CD8-positive, alpha-beta memory T cell (primary cell): ENCODE results near the gene LRFN5. TPM values are rescaled to one million over a fixed set of nuclear protein-coding genes. Genes with fewer than 3 reads are reported as not detected.
"Not testable (repeated sequence)": the region's sequence is repeated elsewhere in the genome, so short reads cannot be mapped to it uniquely, and the experiment has no call there.

Experiments used
- CTCF ChIA-PET: fragments of 350-600 bp; sonication (Branson Sonifier 250); formaldehyde crosslinking; loops from one replicate; lab custom pipeline; 2021; ENCODE audit warnings: antibody characterized with exemption; lab: Charles Lee
- POLR2A ChIA-PET: fragments of 350-600 bp; sonication (Branson Sonifier 250); formaldehyde crosslinking; loops from one replicate; lab custom pipeline; 2021; ENCODE audit warnings: antibody characterized with exemption; lab: Charles Lee
- DNase-seq, 5 donors: peaks; one replicate each; pipeline versions ENCODE4 v3.0.0 to v3.0.0-alpha.2; 2020 to 2022; ENCODE audit warnings: mixed read lengths in 1 of 5
- H3K27ac ChIP-seq: one replicate; pipeline ENCODE4 v1.7.0; 2013; ENCODE audit warnings: low read depth, mild to moderate bottlenecking, low read length, moderate library complexity
- H3K27me3 ChIP-seq: 2 replicates; pipeline ENCODE4 v1.7.0; 2013; ENCODE audit warnings: low read length, mild to moderate bottlenecking; ENCODE audit not compliant: insufficient read depth, poor library complexity, severe bottlenecking
- H3K36me3 ChIP-seq: 2 replicates; pipeline ENCODE4 v1.7.0; 2013; ENCODE audit warnings: mild to moderate bottlenecking, low read length, moderate library complexity; ENCODE audit not compliant: insufficient read depth
- H3K4me1 ChIP-seq: 2 replicates; pipeline ENCODE4 v1.7.0; 2013; ENCODE audit warnings: mild to moderate bottlenecking, low read length, moderate library complexity; ENCODE audit not compliant: insufficient read depth
- H3K4me3 ChIP-seq: 2 replicates; pipeline ENCODE4 v1.7.0; 2013; ENCODE audit warnings: mild to moderate bottlenecking, low read length
- H3K9me3 ChIP-seq: 2 replicates; pipeline ENCODE4 v1.7.0; 2013; ENCODE audit warnings: mild to moderate bottlenecking, low read length
- H3K27ac Mint-ChIP-seq, 8 donors: one replicate each; pipeline ENCODE4 v1.8.0; 2020 to 2021; ENCODE audit warnings: mixed read lengths in 8 of 8, mild to moderate bottlenecking in 6 of 8, inconsistent platforms in 3 of 8, moderate library complexity in 3 of 8
- H3K27me3 Mint-ChIP-seq, 2 donors: one replicate each; pipeline ENCODE4 v1.8.0; 2020 to 2021; ENCODE audit warnings: mixed read lengths in 2 of 2, mild to moderate bottlenecking in 1 of 2, moderate library complexity in 1 of 2
- H3K36me3 Mint-ChIP-seq, 3 donors: one replicate each; pipeline ENCODE4 v1.8.0; 2020 to 2021; ENCODE audit warnings: mixed read lengths in 3 of 3, inconsistent platforms in 1 of 3, mild to moderate bottlenecking in 1 of 3
- H3K4me1 Mint-ChIP-seq, 3 donors: one replicate each; pipeline ENCODE4 v1.8.0; 2020 to 2021; ENCODE audit warnings: mixed read lengths in 3 of 3, inconsistent platforms in 1 of 3, mild to moderate bottlenecking in 1 of 3
- H3K4me3 Mint-ChIP-seq, 7 donors: one replicate each; pipeline ENCODE4 v1.8.0; 2020 to 2021; ENCODE audit warnings: mixed read lengths in 7 of 7, mild to moderate bottlenecking in 6 of 7, moderate library complexity in 4 of 7, inconsistent platforms in 2 of 7
- H3K9me3 Mint-ChIP-seq, 5 donors: one replicate each; pipeline ENCODE4 v1.8.0; 2020 to 2022; ENCODE audit warnings: mixed read lengths in 5 of 5, mild to moderate bottlenecking in 3 of 5, moderate library complexity in 2 of 5, inconsistent platforms in 1 of 5
- polyA plus RNA-seq: library from polyadenylated mRNA; unstranded; fragments of 300-500 nt; fragmentation: Illumina TruSeq; gene quantifications from one replicate; pipeline ENCODE4 v1.2.3, GENCODE V29; 2021
- total RNA-seq, 2 experiments: library from RNA; stranded (reverse); gene quantifications; one replicate each; pipeline ENCODE4 v1.2.3, GENCODE V29; 2021

The LRFN5 gene
- total and polyA plus RNA-seq, 3 experiments from 2014 or later, result not detected

DNA sequence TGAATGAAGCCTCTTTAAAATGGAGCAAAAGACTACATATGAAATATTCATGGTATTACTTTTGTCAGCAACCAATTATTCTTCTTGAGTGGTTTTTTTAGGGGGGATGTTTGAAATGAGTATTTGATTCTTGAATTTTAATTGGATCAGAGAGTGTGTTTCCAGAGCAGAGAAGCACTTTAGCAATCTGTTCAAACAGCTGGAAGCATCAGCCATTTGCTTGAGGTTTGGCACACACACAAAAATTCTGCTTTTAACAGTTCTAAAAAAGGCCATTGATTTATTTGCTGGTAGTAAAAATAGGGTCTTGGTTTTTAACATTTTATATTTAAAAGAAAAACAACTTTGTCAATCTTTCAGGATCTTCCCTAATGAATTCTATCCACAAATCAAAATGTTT is 292.7 kb downstream of the LRFN5 start:
- Histone ChIP-seq H3K27ac (no peak overlapping the region), H3K36me3 (no peaks in the 10 kb centered on the region), H3K9me3 (no peaks in the 10 kb centered on the region), H3K4me3 (no peak overlapping the region), H3K4me1 (no peaks in the 10 kb centered on the region), H3K27me3 (no peaks in the 10 kb centered on the region)
- Mint-ChIP-seq H3K9me3 (peaks cover 0 to 3% (median 0%) of the 10 kb centered on the region in 5 donors), H3K4me3 (no peak overlapping the region), H3K36me3 (no peaks in the 10 kb centered on the region), H3K4me1 (no peaks in the 10 kb centered on the region), H3K27ac (no peak overlapping the region), H3K27me3 (no peaks in the 10 kb centered on the region)
- no peak for DNase-seq
- CTCF ChIA-PET, result no interaction called here
- POLR2A ChIA-PET, result no interaction called here

DNA sequence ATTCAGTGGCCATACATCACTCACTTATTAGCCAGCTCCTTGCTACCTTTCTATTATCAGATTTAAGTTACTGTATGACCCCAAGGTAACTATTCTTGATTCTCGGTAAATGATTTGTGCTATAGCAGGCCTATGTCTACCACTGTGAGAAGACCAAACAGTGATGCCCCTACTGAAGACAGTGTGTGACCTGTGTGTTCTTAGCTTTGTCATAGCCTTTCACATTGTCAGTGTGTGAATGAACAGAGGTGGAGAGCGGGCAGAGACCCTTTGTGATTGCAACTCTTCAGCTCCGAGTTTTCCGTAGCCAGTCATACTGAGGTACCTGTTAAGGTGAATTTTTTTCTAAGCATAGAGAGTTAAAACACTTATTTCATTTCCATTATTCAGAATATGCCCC is 294.0 kb downstream of the LRFN5 start:
- CTCF ChIA-PET, result no interaction called here
- H3K36me3 ChIP-seq, result no peaks in the 10 kb centered on the region
- H3K27me3 ChIP-seq, result no peaks in the 10 kb centered on the region
- H3K27ac ChIP-seq, result no peak overlapping the region
- peaks cover 0 to 3% (median 0%) of the 10 kb centered on the region in 5 donors for H3K9me3 Mint-ChIP-seq
- H3K4me3 Mint-ChIP-seq, result no peak overlapping the region
- no peak overlapping the region for H3K4me3 ChIP-seq
- no peaks in the 10 kb centered on the region for H3K4me1 ChIP-seq
- no peak overlapping the region for H3K27ac Mint-ChIP-seq
- POLR2A ChIA-PET, result no interaction called here
- no peaks in the 10 kb centered on the region for H3K9me3 ChIP-seq
- H3K27me3 Mint-ChIP-seq, result no peaks in the 10 kb centered on the region
- no peaks in the 10 kb centered on the region for H3K4me1 Mint-ChIP-seq
- H3K36me3 Mint-ChIP-seq, result no peaks in the 10 kb centered on the region
- no peak for DNase-seq

DNA sequence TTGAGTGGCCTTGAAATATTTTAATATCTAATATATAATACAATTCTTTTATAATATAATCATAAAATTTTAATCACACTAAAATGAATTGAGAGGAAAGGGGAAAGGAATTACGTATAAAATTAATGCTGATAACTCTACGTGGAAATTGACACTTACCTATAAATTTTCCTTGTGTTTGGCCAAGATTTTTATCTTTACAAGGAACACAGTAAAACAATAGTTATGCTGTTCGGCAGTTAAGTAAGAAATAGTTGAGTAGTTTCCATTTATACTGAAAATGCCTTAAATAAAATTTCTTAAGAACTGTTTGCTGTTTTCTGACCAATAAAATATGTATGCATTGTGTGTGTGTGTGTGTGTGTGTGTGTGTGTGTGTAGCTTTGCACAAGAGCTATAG is 294.4 kb downstream of the LRFN5 start:
- Mint-ChIP-seq H3K36me3 (no peaks in the 10 kb centered on the region), H3K27ac (no peak overlapping the region), H3K4me3 (no peak overlapping the region), H3K9me3 (peaks cover 0 to 4% (median 0%) of the 10 kb centered on the region in 5 donors), H3K4me1 (no peaks in the 10 kb centered on the region), H3K27me3 (no peaks in the 10 kb centered on the region)
- no peaks in the 10 kb centered on the region for H3K36me3 ChIP-seq
- H3K4me1 ChIP-seq, result no peaks in the 10 kb centered on the region
- CTCF ChIA-PET, result no interaction called here
- H3K4me3 ChIP-seq, result no peak overlapping the region
- no peaks in the 10 kb centered on the region for H3K27me3 ChIP-seq
- H3K27ac ChIP-seq, result no peak overlapping the region
- no peak for DNase-seq
- POLR2A ChIA-PET, result no interaction called here
- H3K9me3 ChIP-seq, result no peaks in the 10 kb centered on the region

DNA sequence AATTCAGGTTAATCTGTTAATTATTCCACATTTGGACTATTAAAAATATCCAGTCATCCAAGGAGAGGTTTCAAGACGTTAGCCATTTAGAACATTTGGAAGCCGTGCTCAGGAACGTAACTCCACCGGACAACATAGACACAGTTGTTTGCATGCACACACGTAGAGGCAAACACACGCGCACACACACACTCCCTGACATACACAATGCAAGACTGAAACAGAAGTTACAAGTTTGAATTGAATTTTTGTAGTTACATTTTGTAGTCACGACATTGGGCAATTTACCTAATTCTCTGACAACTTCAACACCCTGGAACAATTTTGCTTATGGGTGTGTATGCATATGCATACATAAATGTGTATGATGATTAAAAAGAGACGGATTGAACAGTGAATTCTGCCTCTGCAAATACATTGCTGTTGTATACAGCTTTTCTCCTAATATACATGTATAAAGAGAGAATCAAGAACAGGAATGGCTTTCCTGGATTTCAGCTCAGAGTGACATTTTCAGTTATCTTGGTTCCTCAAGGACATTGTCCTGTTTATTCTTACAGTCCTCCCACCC is 298.8 kb downstream of the LRFN5 start:
- H3K4me3 Mint-ChIP-seq, result no peak overlapping the region
- H3K4me1 Mint-ChIP-seq, result no peaks in the 10 kb centered on the region
- no peak for DNase-seq
- Histone ChIP-seq H3K4me3 (no peak overlapping the region), H3K36me3 (no peaks in the 10 kb centered on the region), H3K27me3 (no peaks in the 10 kb centered on the region), H3K4me1 (no peaks in the 10 kb centered on the region), H3K27ac (no peak overlapping the region), H3K9me3 (no peaks in the 10 kb centered on the region)
- ChIA-PET POLR2A (no interaction called here), CTCF (no interaction called here)
- H3K9me3 Mint-ChIP-seq, result peaks cover 0 to 6% (median 3%) of the 10 kb centered on the region in 5 donors
- H3K27me3 Mint-ChIP-seq, result no peaks in the 10 kb centered on the region
- no peak overlapping the region for H3K27ac Mint-ChIP-seq
- no peaks in the 10 kb centered on the region for H3K36me3 Mint-ChIP-seq

DNA sequence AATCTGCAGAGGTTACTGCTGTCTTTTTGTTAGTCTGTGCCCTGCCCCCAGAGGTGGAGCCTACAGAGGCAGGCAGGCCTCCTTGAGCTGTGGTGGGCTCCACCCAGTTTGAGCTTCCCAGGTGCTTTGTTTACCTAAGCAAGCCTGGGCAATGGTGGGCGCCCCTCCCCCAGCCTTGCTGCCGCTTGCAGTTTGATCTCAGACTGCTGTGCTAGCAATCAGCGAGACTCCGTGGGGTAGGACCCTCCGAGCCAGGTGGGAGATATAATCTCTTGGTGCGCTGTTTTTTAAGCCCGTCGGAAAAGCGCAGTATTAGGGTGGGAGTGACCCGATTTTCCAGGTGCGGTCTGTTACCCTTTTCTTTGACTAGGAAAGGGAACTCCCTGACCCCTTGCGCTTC is 304.5 kb downstream of the LRFN5 start:
- POLR2A ChIA-PET, H3K4me1 Mint-ChIP-seq, H3K9me3 ChIP-seq, H3K9me3 Mint-ChIP-seq, H3K27ac ChIP-seq, H3K27me3 Mint-ChIP-seq, CTCF ChIA-PET, H3K4me3 Mint-ChIP-seq, DNase-seq, H3K27ac Mint-ChIP-seq, H3K4me1 ChIP-seq, H3K4me3 ChIP-seq, H3K36me3 Mint-ChIP-seq, H3K27me3 ChIP-seq, H3K36me3 ChIP-seq: not testable (repeated sequence)

DNA sequence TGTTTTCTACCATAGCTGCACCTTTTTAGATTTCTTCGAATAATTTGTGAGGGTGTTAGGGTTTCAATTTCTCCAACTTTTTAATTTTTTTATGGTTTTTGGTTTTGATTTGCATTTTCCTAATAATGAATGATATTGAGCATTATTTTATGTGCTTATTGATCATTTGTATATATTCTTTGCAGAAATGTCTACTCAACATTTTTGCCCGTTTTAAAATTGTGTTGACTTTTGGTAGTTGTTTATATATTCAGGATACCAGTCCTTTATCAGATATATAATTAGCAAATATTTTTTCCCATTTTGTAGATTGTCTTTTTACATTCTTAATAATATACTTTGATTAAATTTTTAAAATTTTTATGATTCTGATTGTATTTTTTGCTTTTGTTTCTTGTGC is 306.7 kb downstream of the LRFN5 start:
- Mint-ChIP-seq H3K36me3 (no peaks in the 10 kb centered on the region), H3K27me3 (no peaks in the 10 kb centered on the region), H3K4me1 (no peaks in the 10 kb centered on the region), H3K9me3 (peaks cover 2 to 8% (median 6%) of the 10 kb centered on the region in 5 donors), H3K27ac (no peak overlapping the region), H3K4me3 (no peak overlapping the region)
- CTCF ChIA-PET, result no interaction called here
- POLR2A ChIA-PET, result no interaction called here
- Histone ChIP-seq H3K27ac (no peak overlapping the region), H3K9me3 (no peaks in the 10 kb centered on the region), H3K4me1 (no peaks in the 10 kb centered on the region), H3K27me3 (no peaks in the 10 kb centered on the region), H3K36me3 (no peaks in the 10 kb centered on the region), H3K4me3 (no peak overlapping the region)
- no peak for DNase-seq

DNA sequence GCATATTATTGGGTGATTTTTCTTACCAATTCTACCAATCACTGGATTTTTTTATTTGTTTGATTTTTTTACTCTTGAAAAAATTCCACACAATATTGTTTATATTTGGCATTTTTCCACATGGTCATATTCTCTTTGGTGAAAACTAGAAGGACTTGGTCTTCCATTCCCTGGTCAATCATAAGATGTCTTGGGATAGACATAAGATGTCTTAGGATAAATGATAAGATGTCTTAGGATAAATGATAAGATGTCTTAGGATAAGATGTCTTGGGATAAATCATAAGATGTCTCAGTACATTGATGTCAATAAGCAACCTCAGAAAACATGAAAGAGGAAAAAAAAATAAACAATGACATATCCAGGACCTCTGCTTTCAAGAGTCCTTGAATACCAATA is 309.1 kb downstream of the LRFN5 start:
- Histone ChIP-seq H3K4me1 (no peaks in the 10 kb centered on the region), H3K27ac (no peak overlapping the region), H3K4me3 (no peak overlapping the region), H3K36me3 (no peaks in the 10 kb centered on the region), H3K27me3 (no peaks in the 10 kb centered on the region), H3K9me3 (no peaks in the 10 kb centered on the region)
- no peaks in the 10 kb centered on the region for H3K36me3 Mint-ChIP-seq
- no peak for DNase-seq
- ChIA-PET CTCF (no interaction called here), POLR2A (no interaction called here)
- no peak overlapping the region for H3K27ac Mint-ChIP-seq
- no peak overlapping the region for H3K4me3 Mint-ChIP-seq
- H3K9me3 Mint-ChIP-seq, result peaks cover 0 to 8% (median 3%) of the 10 kb centered on the region in 5 donors
- no peaks in the 10 kb centered on the region for H3K27me3 Mint-ChIP-seq
- H3K4me1 Mint-ChIP-seq, result no peaks in the 10 kb centered on the region

DNA sequence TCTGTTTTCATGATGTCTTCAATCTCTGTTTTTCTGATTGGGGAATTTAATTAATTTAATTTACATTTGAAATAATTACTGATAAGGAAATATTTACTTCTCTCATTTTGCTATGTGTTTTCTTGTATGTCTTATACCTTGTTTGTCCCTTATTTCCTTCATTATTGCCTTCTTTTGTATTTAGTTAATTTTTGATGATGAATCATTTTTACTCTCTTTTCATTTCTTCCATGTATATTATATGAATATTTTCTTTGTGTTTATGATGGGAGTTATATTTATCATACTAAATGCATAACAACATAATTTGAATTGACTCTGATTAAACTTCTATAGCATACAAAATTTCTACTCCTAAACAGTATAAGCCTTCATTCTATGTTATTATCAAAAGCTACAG is 309.6 kb downstream of the LRFN5 start:
- H3K36me3 ChIP-seq, result no peaks in the 10 kb centered on the region
- POLR2A ChIA-PET, result no interaction called here
- CTCF ChIA-PET, result no interaction called here

DNA sequence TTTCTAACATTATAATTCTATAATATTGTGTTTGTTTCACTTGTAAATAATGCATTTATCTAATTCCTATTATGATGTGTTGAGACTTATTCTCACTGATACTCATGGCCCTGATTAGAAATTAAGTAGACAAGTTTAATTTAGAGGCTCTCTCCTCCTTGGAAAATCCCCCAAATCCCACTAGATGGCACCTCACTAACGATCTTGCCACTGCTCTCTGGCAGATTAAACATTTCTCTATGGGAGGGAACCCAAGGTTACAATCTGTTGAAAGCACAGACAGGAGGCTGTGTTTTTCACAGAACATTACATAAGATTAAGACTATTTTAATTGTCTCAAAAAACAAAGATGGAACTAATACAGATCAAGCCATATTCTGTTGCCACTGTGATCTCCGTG is 318.7 kb downstream of the LRFN5 start:
- no peaks in the 10 kb centered on the region for H3K4me1 ChIP-seq

More for the DNA sequence above, 309.6 kb downstream of the LRFN5 start:
- no peak for DNase-seq
- Mint-ChIP-seq H3K4me1 (no peaks in the 10 kb centered on the region), H3K36me3 (no peaks in the 10 kb centered on the region), H3K9me3 (peaks cover 0 to 8% (median 3%) of the 10 kb centered on the region in 5 donors), H3K27ac (no peak overlapping the region), H3K4me3 (no peak overlapping the region), H3K27me3 (no peaks in the 10 kb centered on the region)
- Histone ChIP-seq H3K9me3 (no peaks in the 10 kb centered on the region), H3K4me1 (no peaks in the 10 kb centered on the region), H3K27ac (no peak overlapping the region), H3K4me3 (no peak overlapping the region), H3K27me3 (no peaks in the 10 kb centered on the region)

More for the DNA sequence above, 318.7 kb downstream of the LRFN5 start:
- H3K27me3 Mint-ChIP-seq, result no peaks in the 10 kb centered on the region
- POLR2A ChIA-PET, result no interaction called here
- H3K9me3 Mint-ChIP-seq, result peaks cover 0 to 2% (median 0%) of the 10 kb centered on the region in 5 donors
- Histone ChIP-seq H3K36me3 (no peaks in the 10 kb centered on the region), H3K9me3 (no peaks in the 10 kb centered on the region), H3K4me3 (no peak overlapping the region), H3K27me3 (no peaks in the 10 kb centered on the region), H3K27ac (no peak overlapping the region)
- no peak overlapping the region for H3K27ac Mint-ChIP-seq
- H3K36me3 Mint-ChIP-seq, result no peaks in the 10 kb centered on the region
- no peak overlapping the region for H3K4me3 Mint-ChIP-seq
- H3K4me1 Mint-ChIP-seq, result no peaks in the 10 kb centered on the region
- CTCF ChIA-PET, result no interaction called here
- no peak for DNase-seq
